Tibial nerve (tissue), 3 donors: Measurements from ENCODE around the gene METRN.

Experiments used
- POLR2A ChIP-seq, 2 donors: fragments of 450-650 bp; IDR thresholded peaks; one replicate each; pipeline ENCODE4 v1.6.1; 2017; ENCODE audit warnings: antibody characterized with exemption in 2 of 2, mild to moderate bottlenecking in 2 of 2, moderate library complexity in 2 of 2
- TF ChIP-seq, protein P1 (sequence below), 5 experiments: fragments of 200-600 bp in 3 of 5; fragments of 450-650 bp in 2 of 5; sonication (generic) in 3 of 5; IDR thresholded peaks; one replicate each; pipeline ENCODE4 v1.5.1; 2016 to 2019; ENCODE audit warnings: antibody characterized with exemption in 5 of 5, mild to moderate bottlenecking in 3 of 5, moderate library complexity in 2 of 5

DNA sequence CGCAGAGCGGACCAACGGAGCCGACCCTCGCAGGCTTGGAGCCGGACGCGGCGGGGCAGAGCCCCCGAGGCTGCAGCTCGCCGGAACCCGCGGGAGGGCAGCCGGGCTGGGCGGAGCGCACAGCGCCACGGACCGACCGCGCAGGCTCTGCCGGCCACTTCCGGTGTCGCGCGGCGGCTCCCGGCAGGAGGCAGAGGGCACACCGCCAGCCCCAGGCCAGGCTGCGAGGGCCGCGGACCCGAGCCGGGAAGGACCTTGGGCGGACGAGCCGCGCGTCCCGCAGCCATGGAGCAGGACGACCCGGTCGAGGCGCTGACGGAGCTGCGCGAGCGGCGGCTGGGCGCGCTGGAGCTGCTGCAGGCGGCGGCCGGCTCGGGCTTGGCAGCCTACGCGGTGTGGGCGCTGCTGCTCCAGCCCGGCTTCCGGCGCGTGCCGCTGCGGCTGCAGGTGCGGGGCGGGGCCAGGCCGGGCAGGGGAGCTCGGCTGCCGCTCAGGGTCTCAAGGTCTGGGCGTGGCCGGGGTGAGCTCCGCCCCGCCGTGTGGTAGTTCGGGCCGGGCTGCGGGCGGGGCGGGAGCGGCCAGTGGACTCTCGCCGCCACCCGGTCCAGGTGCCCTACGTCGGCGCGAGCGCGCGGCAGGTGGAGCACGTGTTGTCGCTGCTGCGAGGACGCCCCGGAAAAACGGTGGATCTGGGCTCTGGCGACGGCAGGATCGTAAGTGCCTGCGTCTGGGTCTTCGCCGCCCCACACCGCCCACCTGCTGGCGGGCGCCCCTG is 6.3 kb downstream of the METRN start, which contains the start of gene ANTKMT:
- TF ChIP-seq, protein P1, sequence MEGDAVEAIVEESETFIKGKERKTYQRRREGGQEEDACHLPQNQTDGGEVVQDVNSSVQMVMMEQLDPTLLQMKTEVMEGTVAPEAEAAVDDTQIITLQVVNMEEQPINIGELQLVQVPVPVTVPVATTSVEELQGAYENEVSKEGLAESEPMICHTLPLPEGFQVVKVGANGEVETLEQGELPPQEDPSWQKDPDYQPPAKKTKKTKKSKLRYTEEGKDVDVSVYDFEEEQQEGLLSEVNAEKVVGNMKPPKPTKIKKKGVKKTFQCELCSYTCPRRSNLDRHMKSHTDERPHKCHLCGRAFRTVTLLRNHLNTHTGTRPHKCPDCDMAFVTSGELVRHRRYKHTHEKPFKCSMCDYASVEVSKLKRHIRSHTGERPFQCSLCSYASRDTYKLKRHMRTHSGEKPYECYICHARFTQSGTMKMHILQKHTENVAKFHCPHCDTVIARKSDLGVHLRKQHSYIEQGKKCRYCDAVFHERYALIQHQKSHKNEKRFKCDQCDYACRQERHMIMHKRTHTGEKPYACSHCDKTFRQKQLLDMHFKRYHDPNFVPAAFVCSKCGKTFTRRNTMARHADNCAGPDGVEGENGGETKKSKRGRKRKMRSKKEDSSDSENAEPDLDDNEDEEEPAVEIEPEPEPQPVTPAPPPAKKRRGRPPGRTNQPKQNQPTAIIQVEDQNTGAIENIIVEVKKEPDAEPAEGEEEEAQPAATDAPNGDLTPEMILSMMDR (IDR thresholded peaks at IDR 0.05): peak in 2 of 5 experiments; percentile 36 to 73
- peak; percentile 25 to 48 for TF ChIP-seq POLR2A (IDR thresholded peaks at IDR 0.05)
